Upper lobe of left lung (tissue), 6 donors: ENCODE measurements around the gene NOTCH1. TPM values are rescaled to one million over a fixed set of nuclear protein-coding genes. Genes with fewer than 3 reads are reported as not detected.
A peak's percentile ranks its signal among the peaks of the same experiment; 100 is the strongest.

Experiments
- ATAC-seq, 2 donors: fragments of 200-7000 bp; cut with Tn5 transposase; one replicate each; pipeline ENCODE4 v1.9.1; 2022; ENCODE audit warnings: mild to moderate bottlenecking in 2 of 2, moderate library complexity in 2 of 2; ENCODE audit not compliant: low FRiP score in 2 of 2
- DNase-seq, 2 donors: peaks; one replicate each; pipeline ENCODE4 v3.0.0-alpha.2; 2019 to 2020
- H3K27ac ChIP-seq, 4 donors: fragments of 200-600 bp; sonication (generic); one replicate each; pipeline ENCODE4 v1.5.1; 2016 to 2019
- H3K27me3 ChIP-seq, 4 donors: fragments of 200-600 bp; sonication (generic); one replicate each; pipeline ENCODE4 v1.5.1; 2017 to 2019
- H3K36me3 ChIP-seq, 4 donors: fragments of 200-600 bp; sonication (generic); one replicate each; pipeline ENCODE4 v1.5.1; 2016 to 2019
- H3K4me1 ChIP-seq, 4 donors: fragments of 200-600 bp; sonication (generic); one replicate each; pipeline ENCODE4 v1.5.1; 2018 to 2019
- H3K4me3 ChIP-seq, 4 donors: fragments of 200-600 bp; sonication (generic); one replicate each; pipeline ENCODE4 v1.5.1; 2017 to 2019; ENCODE audit warnings: mild to moderate bottlenecking in 2 of 4, moderate library complexity in 1 of 4
- H3K9me3 ChIP-seq, 4 donors: fragments of 200-600 bp; sonication (generic); one replicate each; pipeline ENCODE4 v1.5.1; 2018 to 2019
- CTCF ChIP-seq, 6 experiments: fragments of 450-650 bp in 4 of 6; fragments of 200-600 bp in 2 of 6; sonication (generic) in 2 of 6; IDR thresholded peaks; one replicate each; pipeline ENCODE4 v1.5.1; 2016 to 2019; ENCODE audit warnings: antibody characterized with exemption in 6 of 6
- EP300 ChIP-seq, 4 donors: sonication (generic); formaldehyde crosslinking; IDR thresholded peaks; one replicate each; pipeline ENCODE4 v1.5.1; 2017; ENCODE audit warnings: antibody characterized with exemption in 4 of 4, control low read depth in 2 of 4
- POLR2A ChIP-seq, 4 donors: fragments of 450-650 bp; IDR thresholded peaks; one replicate each; pipeline ENCODE4 v1.5.1; 2016 to 2017; ENCODE audit warnings: antibody characterized with exemption in 4 of 4, mild to moderate bottlenecking in 2 of 4
- POLR2AphosphoS5 ChIP-seq, 2 donors: sonication (generic); formaldehyde crosslinking; IDR thresholded peaks; one replicate each; pipeline ENCODE4 v1.5.1; 2017; ENCODE audit warnings: antibody characterized with exemption in 2 of 2
- WGBS, 2 donors: methylation state at CpG; one replicate each; pipeline ENCODE4 v1.1.5; 2017 to 2018; 5-methylcytosine and 5-hydroxymethylcytosine counted together
- total RNA-seq, 6 donors: library from RNA; depleted of rRNA in 4 of 6; stranded (reverse); fragments of >200 nt in 4 of 6; gene quantifications; one replicate each; pipeline versions ENCODE4 v1.1.0 to v1.2.1, GENCODE V29; 2016 to 2021
- donor health status: DM: no; HTN: no; CAD: no; lungs with moderate emphysema.
- donor health status: DM: no; HTN: yes; CAD: no; lungs with severe emphysema.

NOTCH1 gene
- total RNA-seq, 6 donors from 2014 or later = 49.6 to 175 (median 110) TPM

DNA sequence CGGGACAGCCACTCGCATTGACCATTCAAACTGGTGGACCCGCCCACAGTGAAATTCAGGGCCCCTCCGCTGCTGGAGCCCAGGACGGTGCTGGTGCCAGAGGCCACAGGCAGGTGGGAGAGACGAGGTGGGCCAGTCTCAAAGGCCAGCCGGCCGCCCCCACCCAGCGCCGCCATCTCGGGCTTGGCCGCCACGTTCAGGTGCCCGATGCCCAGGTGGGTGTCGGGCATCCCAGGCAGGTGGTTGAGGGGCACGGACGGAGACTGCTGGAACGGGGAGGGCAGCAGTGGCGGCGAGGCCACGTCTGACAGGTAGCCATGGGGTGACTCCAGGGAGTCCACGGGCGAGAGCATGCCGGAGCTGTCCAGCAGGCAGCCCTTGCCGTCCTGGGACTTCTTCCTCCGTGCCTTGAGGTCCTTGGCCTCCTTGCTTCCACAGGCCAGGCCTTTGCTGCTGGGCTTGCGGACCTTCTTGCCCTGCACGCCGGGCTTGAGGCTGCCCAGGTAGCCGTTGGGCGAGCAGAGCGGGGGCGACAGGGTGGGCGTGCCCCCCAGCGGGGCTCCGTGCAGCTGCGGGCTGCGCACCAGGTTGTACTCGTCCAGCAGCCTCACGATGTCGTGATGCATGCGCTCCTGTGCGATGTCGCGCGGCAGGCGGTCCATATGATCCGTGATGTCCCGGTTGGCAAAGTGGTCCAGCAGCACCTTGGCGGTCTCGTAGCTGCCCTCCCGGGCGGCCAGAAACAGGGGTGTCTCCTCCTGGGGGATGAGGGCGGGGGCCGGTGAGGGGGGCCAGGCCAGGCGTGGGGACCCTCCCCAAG is 48.8 kb downstream of the NOTCH1 start:
- TF ChIP-seq POLR2A (IDR thresholded peaks at IDR 0.05) (no peak), POLR2AphosphoS5 (IDR thresholded peaks at IDR 0.05) (no peak), EP300 (IDR thresholded peaks at IDR 0.05) (no peak), CTCF (IDR thresholded peaks at IDR 0.05) (no peak)
- H3K9me3 ChIP-seq = no peaks in the 10 kb centered on the region
- no peaks in the 10 kb centered on the region for H3K27me3 ChIP-seq
- H3K27ac ChIP-seq = no peak overlapping the region
- H3K36me3 ChIP-seq = peaks cover 50 to 77% (median 74%) of the 10 kb centered on the region in 4 donors
- H3K4me3 ChIP-seq = no peak overlapping the region
- WGBS, 2 donors = 89 to 95% methylated on average over 10 to 47 of the region's 56 CpGs
- peaks cover 0 to 21% (median 6%) of the 10 kb centered on the region in 4 donors for H3K4me1 ChIP-seq
- peak in 1 of 2 donors; percentile 84 for DNase-seq
- no peak for ATAC-seq

DNA sequence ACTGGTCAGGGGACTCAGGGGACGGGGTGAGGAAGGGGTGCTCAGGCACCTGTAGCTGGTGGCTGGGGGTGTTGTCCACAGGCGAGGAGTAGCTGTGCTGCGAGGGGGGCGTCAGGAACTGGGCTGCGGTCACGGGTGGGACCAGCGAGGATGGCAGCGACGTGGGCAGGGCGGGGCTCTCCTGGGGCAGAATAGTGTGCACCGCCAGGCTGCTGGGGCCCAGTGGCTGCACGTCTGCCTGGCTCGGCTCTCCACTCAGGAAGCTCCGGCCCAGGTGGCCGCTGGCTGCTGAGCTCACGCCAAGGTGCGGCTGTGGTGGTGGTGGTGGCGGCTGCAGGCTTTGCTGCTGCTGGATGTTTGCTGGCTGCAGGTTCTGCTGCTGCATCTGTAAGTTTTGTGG is 49.7 kb downstream of the NOTCH1 start:
- Histone ChIP-seq H3K9me3 (no peaks in the 10 kb centered on the region), H3K27ac (no peak overlapping the region), H3K36me3 (peaks cover 41 to 69% (median 65%) of the 10 kb centered on the region in 4 donors), H3K4me1 (peaks cover 0 to 21% (median 6%) of the 10 kb centered on the region in 4 donors), H3K27me3 (no peaks in the 10 kb centered on the region), H3K4me3 (no peak overlapping the region)
- no peak for TF ChIP-seq POLR2A (IDR thresholded peaks at IDR 0.05)
- TF ChIP-seq EP300 (IDR thresholded peaks at IDR 0.05) = no peak
- TF ChIP-seq CTCF (IDR thresholded peaks at IDR 0.05) = no peak
- TF ChIP-seq POLR2AphosphoS5 (IDR thresholded peaks at IDR 0.05) = no peak
- ATAC-seq = no peak
- 81 to 84% methylated on average over 14 to 18 of the region's 18 CpGs for WGBS, 2 donors
- DNase-seq = peak in 1 of 2 donors; percentile 81

GRCh38 chr9:136495238-136495800 is 50.5 kb downstream of the NOTCH1 start:
- H3K27ac ChIP-seq = no peak overlapping the region
- peaks cover 0 to 21% (median 6%) of the 10 kb centered on the region in 4 donors for H3K4me1 ChIP-seq
- TF ChIP-seq POLR2AphosphoS5 (IDR thresholded peaks at IDR 0.05) (no peak), POLR2A (IDR thresholded peaks at IDR 0.05) (no peak), CTCF (IDR thresholded peaks at IDR 0.05) (no peak), EP300 (IDR thresholded peaks at IDR 0.05) (no peak)
- DNase-seq (peak in 1 of 2 donors; percentile 58), ATAC-seq (no peak)
- 82 to 85% methylated on average over 14 to 17 of the region's 17 CpGs for WGBS, 2 donors
- H3K27me3 ChIP-seq = no peaks in the 10 kb centered on the region
- H3K9me3 ChIP-seq = no peaks in the 10 kb centered on the region
- H3K4me3 ChIP-seq = no peak overlapping the region
- H3K36me3 ChIP-seq = peaks cover 33 to 60% (median 57%) of the 10 kb centered on the region in 4 donors

GRCh38 chr9:136494531-136495215 is 51.2 kb downstream of the NOTCH1 start:
- DNase-seq = peak in 1 of 2 donors; percentile 73
- 88 to 94% methylated on average over 12 to 27 of the region's 29 CpGs for WGBS, 2 donors
- H3K9me3 ChIP-seq = no peaks in the 10 kb centered on the region
- peaks cover 0 to 21% (median 6%) of the 10 kb centered on the region in 4 donors for H3K4me1 ChIP-seq
- no peaks in the 10 kb centered on the region for H3K27me3 ChIP-seq
- H3K36me3 ChIP-seq = peaks cover 26 to 54% (median 50%) of the 10 kb centered on the region in 4 donors
- H3K4me3 ChIP-seq = no peak overlapping the region
- ATAC-seq = no peak
- peak overlapping the region in 1 of 4 donors; percentile 53 for H3K27ac ChIP-seq
- TF ChIP-seq POLR2AphosphoS5 (IDR thresholded peaks at IDR 0.05) (no peak), EP300 (IDR thresholded peaks at IDR 0.05) (no peak)

DNA sequence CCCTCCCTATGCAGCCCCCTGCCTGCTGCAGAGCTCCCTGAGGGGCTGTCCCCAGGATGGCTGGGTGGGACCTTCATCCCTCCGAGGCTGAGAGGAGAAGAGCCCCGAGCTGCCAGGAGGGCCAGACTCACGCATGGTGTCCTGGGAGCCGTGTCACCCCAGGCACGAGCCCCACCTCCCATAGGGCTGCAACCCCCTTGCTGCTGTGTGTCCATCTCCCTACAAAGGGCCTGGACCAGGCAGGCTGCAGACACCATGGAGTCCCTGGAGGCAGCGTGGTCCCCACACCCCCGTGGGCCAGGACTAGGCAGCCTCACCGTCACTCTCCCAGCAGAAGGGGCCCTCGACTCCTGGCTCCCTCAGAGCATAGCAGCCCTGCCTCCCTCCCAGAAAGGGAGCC is 51.8 kb downstream of the NOTCH1 start:
- TF ChIP-seq POLR2A (IDR thresholded peaks at IDR 0.05) (no peak), CTCF (IDR thresholded peaks at IDR 0.05) (no peak), POLR2AphosphoS5 (IDR thresholded peaks at IDR 0.05) (no peak), EP300 (IDR thresholded peaks at IDR 0.05) (no peak)
- Histone ChIP-seq H3K27me3 (no peaks in the 10 kb centered on the region), H3K36me3 (peaks cover 20 to 47% (median 44%) of the 10 kb centered on the region in 4 donors), H3K9me3 (no peaks in the 10 kb centered on the region), H3K4me1 (peaks cover 0 to 22% (median 6%) of the 10 kb centered on the region in 4 donors), H3K27ac (peak overlapping the region in 3 of 4 donors; percentile 26 to 65 (median 53)), H3K4me3 (no peak overlapping the region)
- ATAC-seq (peak in 1 of 2 donors; percentile 9), DNase-seq (peak in 1 of 2 donors; percentile 61)
- WGBS, 2 donors = 73 to 79% methylated on average over 4 to 9 of the region's 9 CpGs
